HG02642 (cell line): Measurements from ENCODE around the gene MPC1.
A peak's percentile ranks its signal among the peaks of the same experiment; 100 is the strongest.
"Not testable (repeated sequence)": the region's sequence is repeated elsewhere in the genome, so short reads cannot be mapped to it uniquely, and the experiment has no call there.

Experiments
- ATAC-seq: cut with Tn5 transposase; IDR thresholded peaks from one replicate; pipeline ENCODE4 v1.9.1; 2021; ENCODE audit warnings: mild to moderate bottlenecking; ENCODE audit not compliant: unreplicated experiment, poor library complexity

The MPC1 gene

GRCh38 chr6:166351715-166352285 is 30.9 kb downstream of the MPC1 start:
- ATAC-seq = peak; percentile 98

GRCh38 chr6:166348305-166348949 is 34.3 kb downstream of the MPC1 start:
- no peak for ATAC-seq

- no peak for ATAC-seq
Measured at GRCh38 chr6:166346965-166347364, 35.8 kb downstream of the MPC1 start.

- ATAC-seq = no peak
Measured at GRCh38 chr6:166346449-166346848, 36.3 kb downstream of the MPC1 start.

GRCh38 chr6:166345672-166346071 is 37.1 kb downstream of the MPC1 start:
- not testable (repeated sequence) for ATAC-seq

GRCh38 chr6:166344921-166345320 is 37.8 kb downstream of the MPC1 start:
- not testable (repeated sequence) for ATAC-seq

GRCh38 chr6:166344240-166344639 is 38.5 kb downstream of the MPC1 start:
- no peak for ATAC-seq

- ATAC-seq = peak; percentile 25
Measured at GRCh38 chr6:166343150-166343487, 39.6 kb downstream of the MPC1 start.

GRCh38 chr6:166342349-166343149 is 40.2 kb downstream of the MPC1 start, which contains the start of gene SFT2D1:
Gene SFT2D1, minus strand, starts transcription at chr6:166342545. Its CDS starts 64 bp downstream, at chr6:166342481.
- peak; percentile 93 for ATAC-seq

GRCh38 chr6:166341977-166342348 is 40.8 kb downstream of the MPC1 start:
- no peak for ATAC-seq

- ATAC-seq = no peak
Measured at GRCh38 chr6:166341464-166341863, 41.3 kb downstream of the MPC1 start.

- no peak for ATAC-seq
Measured at GRCh38 chr6:166338854-166339253, 43.9 kb downstream of the MPC1 start.

- no peak for ATAC-seq
Measured at GRCh38 chr6:166336847-166337246, 45.9 kb downstream of the MPC1 start.

GRCh38 chr6:166335378-166336302 is 47.1 kb downstream of the MPC1 start:
- peak; percentile 52 for ATAC-seq

GRCh38 chr6:166334878-166335277 is 47.9 kb downstream of the MPC1 start:
- no peak for ATAC-seq

- ATAC-seq = peak; percentile 66
Measured at GRCh38 chr6:166333172-166333995, 49.4 kb downstream of the MPC1 start.

- ATAC-seq = no peak
Measured at GRCh38 chr6:166331503-166332415, 51.0 kb downstream of the MPC1 start.

- no peak for ATAC-seq
Measured at GRCh38 chr6:166330612-166331011, 52.1 kb downstream of the MPC1 start.
